ENCODE measurements around the gene CMIP.
A peak's percentile ranks its signal among the peaks of the same experiment; 100 is the strongest.

Gene CMIP

GRCh38 chr16:81424771-81425170, 19.8 kb upstream of the CMIP start:
- DNase-seq (ENCODE audit: low read depth) = no peak
- no peak for TF ChIP-seq CTCF (IDR thresholded peaks at IDR 0.05; ENCODE audit: low read depth, low read length, missing control alignments)
- H3K4me3 ChIP-seq (ENCODE audit: low read depth, low read length) = no peak overlapping the region

GRCh38 chr16:81427219-81427618, 17.4 kb upstream of the CMIP start:
- no peak for TF ChIP-seq CTCF (IDR thresholded peaks at IDR 0.05; ENCODE audit: low read depth, low read length, missing control alignments)
- no peak for DNase-seq (ENCODE audit: low read depth)

GRCh38 chr16:81429045-81429521, 15.5 kb upstream of the CMIP start:
- no peak for DNase-seq (ENCODE audit: low read depth)
- H3K4me3 ChIP-seq (ENCODE audit: low read depth, low read length) = no peak overlapping the region
- TF ChIP-seq CTCF (IDR thresholded peaks at IDR 0.05; ENCODE audit: low read depth, low read length, missing control alignments) = peak; percentile 56

More at GRCh38 chr16:81427219-81427618, 17.4 kb upstream of the CMIP start:
- H3K4me3 ChIP-seq (ENCODE audit: low read depth, low read length) = no peak overlapping the region

GRCh38 chr16:81431554-81432353, 12.9 kb upstream of the CMIP start:
- DNase-seq (ENCODE audit: low read depth) = no peak

GRCh38 chr16:81432937-81433557, 11.6 kb upstream of the CMIP start:
- TF ChIP-seq CTCF (IDR thresholded peaks at IDR 0.05; ENCODE audit: low read depth, low read length, missing control alignments) = no peak
- DNase-seq (ENCODE audit: low read depth) = no peak
- H3K4me3 ChIP-seq (ENCODE audit: low read depth, low read length) = no peak overlapping the region; the same call in 1 of the 2 replicates

More at GRCh38 chr16:81431554-81432353, 12.9 kb upstream of the CMIP start:
- H3K4me3 ChIP-seq (ENCODE audit: low read depth, low read length) = no peak overlapping the region
- no peak for TF ChIP-seq CTCF (IDR thresholded peaks at IDR 0.05; ENCODE audit: low read depth, low read length, missing control alignments)

GRCh38 chr16:81435103-81435502, 9.5 kb upstream of the CMIP start:
- H3K4me3 ChIP-seq (ENCODE audit: low read depth, low read length) = no peak overlapping the region
- no peak for TF ChIP-seq CTCF (IDR thresholded peaks at IDR 0.05; ENCODE audit: low read depth, low read length, missing control alignments)
- DNase-seq (ENCODE audit: low read depth) = no peak

All from GM12864 (cell line).